ENCODE results near the gene CALCR. TPM values are rescaled to one million over a fixed set of nuclear protein-coding genes. Genes with fewer than 3 reads are reported as not detected.
A peak's percentile ranks its signal among the peaks of the same experiment; 100 is the strongest.

Gene CALCR
- total RNA-seq, 1 experiment from 2014 or later, result 0.10 TPM

DNA sequence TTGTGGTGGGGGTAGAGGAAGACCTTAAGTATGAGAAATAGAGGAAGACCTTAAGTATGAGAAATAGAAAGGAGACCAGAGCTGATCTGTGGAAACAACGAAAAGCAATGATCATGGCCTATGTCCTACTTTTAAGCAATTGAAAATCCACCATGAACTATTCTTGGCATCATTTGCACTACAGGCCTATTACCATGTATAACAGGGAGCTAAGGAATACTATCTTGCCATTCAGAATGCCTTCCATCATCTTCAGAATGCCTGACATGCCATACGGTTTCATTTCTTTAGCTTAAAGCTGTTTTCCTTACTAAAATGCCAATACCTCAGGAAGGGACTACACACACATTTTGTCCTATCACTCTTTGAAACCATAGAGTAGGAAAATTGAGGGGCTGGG lies 127.0 kb downstream of the CALCR start:
- no TSS peak for BruUV-seq (replicated peaks)
- 0 out of 2 replicates have a peak, but pooled peaks cover 7% of the 10 kb centered on the region for H3K27me3 ChIP-seq (ENCODE audit: insufficient read depth, low read length)
- H4K20me1 ChIP-seq (ENCODE audit: insufficient read depth), result no peaks in the 10 kb centered on the region
- POLR2A ChIA-PET, result no interaction called here
- H3K4me1 ChIP-seq (ENCODE audit: control insufficient read depth in 1 of 2, insufficient read depth in 2 of 2, low read length in 2 of 2), result no peaks in the 10 kb centered on the region
- intact Hi-C loops (cut with micrococcal nuclease), result no loop called here
- H3K79me2 ChIP-seq (ENCODE audit: insufficient read depth, low read length), result no peaks in the 10 kb centered on the region
- ATAC-seq, result no peak
- RAD21 ChIA-PET (ENCODE audit: low non-redundant PET in 1 of 2, low total read pairs in 2 of 2, uncharacterized antibody in 2 of 2, unreplicated experiment in 2 of 2), result no interaction called here
- no peaks in the 10 kb centered on the region for H3K36me3 ChIP-seq (ENCODE audit: control insufficient read depth in 1 of 2, insufficient read depth in 2 of 2, low read length in 2 of 2)
- no peak overlapping the region for H3K9ac ChIP-seq (ENCODE audit: low read length)
- CTCF ChIA-PET, result no interaction called here
- H3K27ac ChIP-seq (ENCODE audit: low read depth, low read length), result no peak overlapping the region
- DNase-seq (ENCODE audit: low read depth, low spot score), result no peak
- no peaks in the 10 kb centered on the region for H3K9me2 ChIP-seq (ENCODE audit: insufficient read depth)
- no peak overlapping the region for H3K4me3 ChIP-seq (replicated peaks in 1 of 2; ENCODE audit: low read depth in 1 of 2, low read length in 2 of 2)
- no peak overlapping the region for H2AFZ ChIP-seq (ENCODE audit: low read depth, low read length, poor library complexity, severe bottlenecking)
- H3K4me2 ChIP-seq (ENCODE audit: low read length), result no peak overlapping the region
- no peaks in the 10 kb centered on the region for H3K9me3 ChIP-seq (ENCODE audit: control insufficient read depth in 1 of 2, insufficient read depth in 1 of 2, low read depth in 1 of 2, low read length in 2 of 2)
- TF ChIP-seq, protein P1, sequence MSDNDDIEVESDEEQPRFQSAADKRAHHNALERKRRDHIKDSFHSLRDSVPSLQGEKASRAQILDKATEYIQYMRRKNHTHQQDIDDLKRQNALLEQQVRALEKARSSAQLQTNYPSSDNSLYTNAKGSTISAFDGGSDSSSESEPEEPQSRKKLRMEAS (IDR thresholded peaks at IDR 0.05), result no peak

DNA sequence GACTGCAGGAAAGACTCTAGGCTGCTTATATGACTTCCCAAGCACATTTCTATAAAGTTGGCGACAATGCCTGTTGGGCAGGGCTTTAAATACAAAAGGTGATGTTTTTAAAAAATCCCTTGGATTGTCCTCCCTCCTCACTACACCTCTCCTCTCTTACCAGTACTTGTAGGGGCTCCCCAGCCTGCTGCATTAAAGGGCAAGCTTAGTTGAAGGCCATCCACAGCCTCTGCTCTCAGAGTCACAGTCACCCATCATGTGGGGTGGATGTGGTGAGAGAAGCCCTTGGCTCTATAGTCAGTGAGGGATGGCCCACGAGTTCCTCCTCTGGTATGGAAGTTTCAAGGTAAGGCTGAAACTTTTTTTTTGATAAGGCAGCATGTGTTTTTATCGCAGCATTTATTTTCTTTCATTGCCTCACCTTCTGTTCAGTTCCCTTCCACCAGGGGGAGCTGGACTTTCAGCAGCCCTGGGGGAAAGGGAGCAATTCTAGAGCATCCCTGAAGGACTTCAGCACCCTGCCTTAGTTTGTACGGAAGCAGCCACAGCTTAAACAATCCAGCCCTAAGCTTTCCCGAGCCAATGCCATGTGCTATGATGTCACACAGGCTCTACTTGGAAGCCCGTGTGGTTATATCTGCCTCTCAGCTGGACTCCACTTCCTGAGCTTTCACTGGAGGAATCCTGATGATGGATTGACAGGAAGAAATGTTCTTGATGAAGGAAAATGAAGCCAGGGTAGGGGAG lies 131.9 kb downstream of the CALCR start:
- Histone ChIP-seq H4K20me1 (ENCODE audit: insufficient read depth) (no peaks in the 10 kb centered on the region), H3K27ac (ENCODE audit: low read depth, low read length) (no peak overlapping the region), H2AFZ (ENCODE audit: low read depth, low read length, poor library complexity, severe bottlenecking) (peak overlapping the region; percentile 42), H3K9me3 (ENCODE audit: control insufficient read depth in 1 of 2, insufficient read depth in 1 of 2, low read depth in 1 of 2, low read length in 2 of 2) (no peaks in the 10 kb centered on the region), H3K79me2 (ENCODE audit: insufficient read depth, low read length) (no peaks in the 10 kb centered on the region), H3K9ac (ENCODE audit: low read length) (no peak overlapping the region), H3K36me3 (ENCODE audit: control insufficient read depth in 1 of 2, insufficient read depth in 2 of 2, low read length in 2 of 2) (no peaks in the 10 kb centered on the region), H3K9me2 (ENCODE audit: insufficient read depth) (no peaks in the 10 kb centered on the region), H3K4me2 (ENCODE audit: low read length) (peak overlapping the region; percentile 11; the same call in 1 of the 2 replicates), H3K27me3 (ENCODE audit: insufficient read depth, low read length) (peaks cover 22% of the 10 kb centered on the region; the same call in 1 of the 2 replicates), H3K4me1 (ENCODE audit: control insufficient read depth in 1 of 2, insufficient read depth in 2 of 2, low read length in 2 of 2) (no peaks in the 10 kb centered on the region), H3K4me3 (replicated peaks in 1 of 2; ENCODE audit: low read depth in 1 of 2, low read length in 2 of 2) (no peak overlapping the region)
- ChIA-PET RAD21 (ENCODE audit: low non-redundant PET in 1 of 2, low total read pairs in 2 of 2, uncharacterized antibody in 2 of 2, unreplicated experiment in 2 of 2) (no interaction called here), POLR2A (no interaction called here), CTCF (interaction anchor here (0.7 to 1.8 kb wide), 9 partner anchors 11 to 108 kb away, joined by 3 to 18 read pairs (median 4); no protein-coding TSS in a partner anchor)
- intact Hi-C loops (cut with micrococcal nuclease), result loop anchor here (1.0 to 5.0 kb wide), 2 partner anchors 109 to 780 kb away; no protein-coding TSS in a partner anchor
- no TSS peak for BruUV-seq (replicated peaks)
- peak; percentile 34 for DNase-seq (ENCODE audit: low read depth, low spot score)
- ATAC-seq, result peak; percentile 98
- no peak for TF ChIP-seq ZNF274 (IDR thresholded peaks at IDR 0.05; ENCODE audit: low read depth, low read length)
- TF ChIP-seq RAD21 (IDR thresholded peaks at IDR 0.05; ENCODE audit: low read depth), result peak; percentile 65
- TF ChIP-seq, protein P2, sequence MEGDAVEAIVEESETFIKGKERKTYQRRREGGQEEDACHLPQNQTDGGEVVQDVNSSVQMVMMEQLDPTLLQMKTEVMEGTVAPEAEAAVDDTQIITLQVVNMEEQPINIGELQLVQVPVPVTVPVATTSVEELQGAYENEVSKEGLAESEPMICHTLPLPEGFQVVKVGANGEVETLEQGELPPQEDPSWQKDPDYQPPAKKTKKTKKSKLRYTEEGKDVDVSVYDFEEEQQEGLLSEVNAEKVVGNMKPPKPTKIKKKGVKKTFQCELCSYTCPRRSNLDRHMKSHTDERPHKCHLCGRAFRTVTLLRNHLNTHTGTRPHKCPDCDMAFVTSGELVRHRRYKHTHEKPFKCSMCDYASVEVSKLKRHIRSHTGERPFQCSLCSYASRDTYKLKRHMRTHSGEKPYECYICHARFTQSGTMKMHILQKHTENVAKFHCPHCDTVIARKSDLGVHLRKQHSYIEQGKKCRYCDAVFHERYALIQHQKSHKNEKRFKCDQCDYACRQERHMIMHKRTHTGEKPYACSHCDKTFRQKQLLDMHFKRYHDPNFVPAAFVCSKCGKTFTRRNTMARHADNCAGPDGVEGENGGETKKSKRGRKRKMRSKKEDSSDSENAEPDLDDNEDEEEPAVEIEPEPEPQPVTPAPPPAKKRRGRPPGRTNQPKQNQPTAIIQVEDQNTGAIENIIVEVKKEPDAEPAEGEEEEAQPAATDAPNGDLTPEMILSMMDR (IDR thresholded peaks at IDR 0.05 in 2 of 3, conservative IDR thresholded peaks at IDR 0.05 in 1 of 3; ENCODE audit: borderline replicate concordance in 1 of 3, insufficient read depth in 1 of 3, low read depth in 2 of 3, low read length in 2 of 3), result peak; percentile 46 to 92 (median 89); a peak in 5 of 6 replicates
